Testis (tissue), 3 donors: ENCODE data around the gene SRL. TPM values are rescaled to one million over a fixed set of nuclear protein-coding genes. Genes with fewer than 3 reads are reported as not detected.

ENCODE experiments used
- DNase-seq: peaks from one replicate; pipeline ENCODE4 v3.0.0-alpha.2; 2019
- H3K27ac ChIP-seq, 2 donors: fragments of 200-600 bp; sonication (generic); one replicate each; pipeline ENCODE4 v1.5.1; 2019
- H3K27me3 ChIP-seq: fragments of 200-600 bp; sonication (generic); one replicate; pipeline ENCODE4 v1.5.1; 2019
- H3K36me3 ChIP-seq: fragments of 200-600 bp; sonication (generic); one replicate; pipeline ENCODE4 v1.5.1; 2017; ENCODE audit warnings: low read depth; ENCODE audit errors: missing control alignments
- H3K4me1 ChIP-seq: fragments of 200-600 bp; sonication (generic); one replicate; pipeline ENCODE4 v1.5.1; 2019
- H3K4me3 ChIP-seq, 2 donors: fragments of 200-600 bp; sonication (generic); one replicate each; pipeline ENCODE4 v1.5.1; 2017 to 2019
- H3K9me3 ChIP-seq: fragments of 200-600 bp; sonication (generic); one replicate; pipeline ENCODE4 v1.5.1; 2017
- CTCF ChIP-seq, 3 experiments: fragments of 450-650 bp in 2 of 3; fragments of 200-600 bp in 1 of 3; sonication (generic) in 1 of 3; IDR thresholded peaks; one replicate each; pipeline ENCODE4 v1.5.1; 2016 to 2019; ENCODE audit warnings: antibody characterized with exemption in 3 of 3, mild to moderate bottlenecking in 2 of 3, moderate library complexity in 1 of 3
- POLR2A ChIP-seq: fragments of 450-650 bp; IDR thresholded peaks from one replicate; pipeline ENCODE4 v1.6.1; 2017; ENCODE audit warnings: antibody characterized with exemption, mild to moderate bottlenecking, moderate library complexity
- WGBS, 2 donors: methylation state at CpG; one replicate each; pipeline ENCODE4 v1.1.5; 2018; 5-methylcytosine and 5-hydroxymethylcytosine counted together
- intact Hi-C: fragments of 100-400 bp; cut with DNase I; formaldehyde crosslinking; loops from one replicate; pipeline ENCODE4 v1.15.1; 2023; ENCODE audit warnings: low total_unique reads
- polyA plus RNA-seq: library from polyadenylated mRNA; stranded (reverse); fragments of 350-450 nt; fragmentation: Illumina TruSeq; extraction: RNeasy Lipid Tissue Mini Kit (QIAGEN cat#74804); gene quantifications from one replicate; pipeline ENCODE4 v1.2.3, GENCODE V29; 2014; ENCODE audit warnings: low read depth, low replicate concordance; ENCODE audit not compliant: insufficient read depth
- total RNA-seq, 2 donors: library from RNA; depleted of rRNA; stranded (reverse); fragments of >200 nt; gene quantifications; one replicate each; pipeline ENCODE4 v1.2.3, GENCODE V29; 2016

SRL gene
- total and polyA plus RNA-seq, 3 donors from 2014 or later = 1.5 to 4.7 (median 2.5) TPM

GRCh38 chr16:4175849-4176248 is 66.0 kb downstream of the SRL start:
- WGBS, 2 donors = 86 to 93% methylated on average over 2 of the region's 2 CpGs
- TF ChIP-seq POLR2A (no peak), CTCF (IDR thresholded peaks at IDR 0.05) (no peak)
- Histone ChIP-seq H3K27ac (no peak overlapping the region), H3K4me1 (no peaks in the 10 kb centered on the region), H3K27me3 (no peaks in the 10 kb centered on the region), H3K9me3 (no peaks in the 10 kb centered on the region), H3K4me3 (no peak overlapping the region), H3K36me3 (no peaks in the 10 kb centered on the region)
- intact Hi-C loops = no loop called here
- DNase-seq = no peak

- TF ChIP-seq CTCF (IDR thresholded peaks at IDR 0.05) (no peak), POLR2A (no peak)
Measured at GRCh38 chr16:4172070-4172469, 69.8 kb downstream of the SRL start.

GRCh38 chr16:4169415-4169814 is 72.5 kb downstream of the SRL start:
- Histone ChIP-seq H3K4me3 (no peak overlapping the region), H3K4me1 (no peaks in the 10 kb centered on the region), H3K27me3 (no peaks in the 10 kb centered on the region), H3K27ac (no peak overlapping the region), H3K9me3 (no peaks in the 10 kb centered on the region), H3K36me3 (no peaks in the 10 kb centered on the region)
- DNase-seq = no peak
- 91 to 97% methylated on average over 6 of the region's 6 CpGs for WGBS, 2 donors
- no peak for TF ChIP-seq POLR2A
- TF ChIP-seq CTCF (IDR thresholded peaks at IDR 0.05) = no peak
- intact Hi-C loops = no loop called here

More at GRCh38 chr16:4172070-4172469, 69.8 kb downstream of the SRL start:
- intact Hi-C loops = no loop called here
- 71 to 89% methylated on average over 3 of the region's 3 CpGs for WGBS, 2 donors
- H3K4me3 ChIP-seq = no peak overlapping the region
- H3K27me3 ChIP-seq = no peaks in the 10 kb centered on the region
- H3K9me3 ChIP-seq = no peaks in the 10 kb centered on the region
- no peak overlapping the region for H3K27ac ChIP-seq
- H3K4me1 ChIP-seq = no peaks in the 10 kb centered on the region
- DNase-seq = no peak
- no peaks in the 10 kb centered on the region for H3K36me3 ChIP-seq

GRCh38 chr16:4166821-4167220 is 75.1 kb downstream of the SRL start:
- no peaks in the 10 kb centered on the region for H3K36me3 ChIP-seq

More at GRCh38 chr16:4166821-4167220, 75.1 kb downstream of the SRL start:
- H3K27ac ChIP-seq = no peak overlapping the region
- intact Hi-C loops = no loop called here
- no peak overlapping the region for H3K4me3 ChIP-seq
- no peak for DNase-seq
- H3K4me1 ChIP-seq = no peaks in the 10 kb centered on the region
- TF ChIP-seq CTCF (IDR thresholded peaks at IDR 0.05) (no peak), POLR2A (no peak)
- WGBS, 2 donors = 83 to 84% methylated on average over 4 of the region's 4 CpGs
- H3K9me3 ChIP-seq = no peaks in the 10 kb centered on the region
- no peaks in the 10 kb centered on the region for H3K27me3 ChIP-seq
